OCI-M2 (cell line): ENCODE data around the gene YTHDF1.

Source experiments
- DNase-seq: peaks from one replicate; lab custom pipeline; 2025; ENCODE audit not compliant: unreplicated experiment; lab: John Stamatoyannopoulos, UW

YTHDF1 gene

DNA sequence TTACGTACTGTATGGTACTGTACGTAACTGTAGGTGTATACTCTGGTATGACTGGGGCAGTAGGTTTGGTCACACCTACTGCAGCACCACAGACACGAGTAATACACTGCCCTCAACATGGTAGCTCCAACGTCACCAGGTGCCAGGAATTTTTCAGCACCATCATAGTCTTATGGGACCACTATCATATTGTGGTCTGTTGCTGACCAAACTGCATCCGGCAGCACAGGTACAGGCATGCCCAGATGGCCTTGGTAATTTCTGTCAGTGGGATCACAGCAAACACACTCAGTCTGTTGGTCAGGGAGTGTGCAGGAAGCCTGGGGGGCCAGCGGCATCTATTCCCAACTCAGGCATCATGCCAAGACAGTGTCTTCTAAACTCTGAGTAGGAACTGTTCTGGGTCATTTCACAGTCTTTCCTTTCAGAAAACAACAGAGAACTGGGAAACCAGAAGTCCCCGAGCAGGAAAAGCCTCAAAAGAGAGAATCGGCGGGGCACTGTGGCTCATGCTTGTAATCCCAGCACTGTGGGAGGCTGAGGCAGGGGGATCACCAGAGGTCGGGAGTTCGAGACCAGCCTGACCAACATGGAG lies 5.8 kb downstream of the YTHDF1 start:
- DNase-seq: no peak

DNA sequence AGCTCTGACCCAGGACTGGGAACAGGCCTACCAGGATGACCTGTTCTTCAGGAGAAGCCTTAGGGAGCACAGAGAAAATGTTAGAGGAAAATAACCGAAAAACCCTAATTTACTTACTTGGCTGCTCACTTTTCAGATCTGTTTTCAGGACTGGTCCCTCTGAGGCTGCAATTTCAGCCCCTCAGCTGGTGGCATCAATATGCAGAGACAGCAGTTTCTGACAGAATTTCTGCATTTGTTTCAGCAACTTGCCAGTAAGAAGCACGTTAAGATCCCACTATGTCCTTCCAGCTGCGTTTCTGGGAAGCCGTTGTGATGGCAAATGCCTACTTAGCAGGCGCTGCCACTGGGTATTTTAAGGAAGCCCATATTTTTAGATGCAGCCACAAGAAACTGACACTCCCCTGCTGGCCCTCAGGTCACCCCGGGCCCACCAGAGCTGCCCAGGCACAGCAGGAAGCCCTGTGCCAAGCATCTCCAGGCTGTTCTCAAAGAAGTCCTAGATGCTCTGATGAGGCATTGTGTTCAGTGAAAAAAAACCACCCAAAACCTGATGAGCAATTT lies 7.5 kb downstream of the YTHDF1 start:
- DNase-seq: no peak

DNA sequence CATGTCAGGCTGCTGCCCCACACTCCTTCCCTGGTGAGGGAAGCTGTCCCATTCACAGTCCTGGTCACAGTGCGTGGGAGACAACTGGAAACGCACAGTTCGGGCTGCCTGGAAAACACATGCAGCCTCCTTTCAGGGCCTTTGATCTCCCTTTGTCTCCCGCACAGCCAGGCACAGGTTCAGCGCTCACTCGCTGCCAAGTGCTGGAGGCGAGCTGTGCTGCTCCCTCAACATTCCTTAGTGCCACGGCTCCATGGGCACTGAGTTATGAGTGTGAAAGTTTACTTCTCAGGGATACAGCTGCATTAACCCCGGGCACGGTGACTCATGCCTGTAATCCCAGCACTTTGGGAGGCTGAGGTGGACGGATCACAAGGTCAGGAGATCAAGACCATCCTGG lies 9.1 kb downstream of the YTHDF1 start:
- no peak for DNase-seq

DNA sequence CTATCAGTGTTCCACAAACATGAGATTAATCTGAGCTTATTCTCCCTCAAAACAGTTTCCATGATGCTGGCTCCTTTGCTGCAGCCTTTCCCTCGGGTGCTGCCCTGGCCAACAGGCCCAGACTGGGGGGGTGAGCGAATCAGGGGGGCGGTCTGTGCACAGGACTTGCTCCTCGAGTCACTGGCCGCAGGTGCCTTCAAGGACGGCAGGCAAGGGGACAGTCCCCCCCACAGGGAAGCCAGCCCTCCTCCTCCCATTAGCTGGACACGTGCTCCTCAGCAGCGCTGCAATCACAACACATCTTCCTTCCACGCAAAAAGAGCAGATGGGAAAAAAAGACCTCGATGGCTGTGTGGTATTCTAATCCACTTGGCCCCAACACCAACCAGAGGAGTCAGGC lies 10.0 kb downstream of the YTHDF1 start:
- DNase-seq: no peak

DNA sequence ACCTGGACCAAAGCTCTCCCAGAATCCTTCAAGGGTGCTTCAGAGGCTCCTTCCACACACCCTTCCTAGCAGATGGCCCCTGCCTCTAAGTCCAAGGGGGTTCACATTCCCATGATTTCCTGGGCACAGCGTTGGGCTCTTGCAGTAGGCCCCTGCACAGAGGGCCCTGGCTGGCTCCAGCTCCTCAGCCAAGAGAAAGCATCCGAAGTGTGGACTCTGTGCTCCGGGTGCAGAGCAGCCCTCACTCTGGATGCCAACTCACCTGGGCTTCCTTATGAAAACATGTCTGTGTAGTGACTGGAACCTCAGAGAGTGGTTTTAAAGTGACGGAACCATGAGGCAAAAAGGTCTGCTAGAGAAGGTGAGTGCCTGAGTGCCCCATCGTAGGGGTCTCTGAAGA lies 11.6 kb downstream of the YTHDF1 start:
- no peak for DNase-seq

DNA sequence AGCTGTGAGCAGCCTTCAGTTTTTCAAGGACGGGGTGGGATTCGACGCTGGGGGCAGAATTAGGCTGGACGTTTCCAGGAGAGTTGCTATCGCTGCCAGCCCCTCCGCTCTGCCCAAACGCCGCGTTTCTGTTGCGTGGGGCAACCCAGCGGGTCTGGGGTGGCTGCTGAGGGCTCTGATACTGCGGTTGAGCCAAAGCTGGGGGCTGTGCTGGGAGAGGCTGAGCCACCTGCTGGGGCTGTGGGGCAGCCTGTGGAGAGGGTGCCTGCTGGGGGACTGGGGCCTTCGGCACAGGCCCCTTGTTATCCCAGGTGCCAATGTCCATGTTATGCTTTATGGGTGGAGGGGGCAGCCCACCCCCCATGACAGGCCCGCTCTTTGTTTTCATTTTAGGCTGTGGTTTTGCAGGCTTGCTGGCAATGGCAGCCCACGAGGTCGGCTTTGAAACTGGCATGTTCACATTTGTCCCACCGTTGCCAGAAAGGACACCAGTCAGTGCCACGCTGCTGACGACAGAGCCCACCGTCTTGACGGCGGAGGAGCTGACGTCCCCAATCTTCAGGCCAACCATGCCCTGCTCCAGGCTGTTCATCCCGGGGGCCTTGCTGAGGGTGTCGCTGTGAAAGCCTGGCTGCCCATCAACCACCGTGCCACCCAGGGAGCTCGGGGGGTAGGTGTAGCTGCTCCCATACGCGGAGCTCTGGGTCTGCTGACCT lies 13.0 kb downstream of the YTHDF1 start:
- no peak for DNase-seq

DNA sequence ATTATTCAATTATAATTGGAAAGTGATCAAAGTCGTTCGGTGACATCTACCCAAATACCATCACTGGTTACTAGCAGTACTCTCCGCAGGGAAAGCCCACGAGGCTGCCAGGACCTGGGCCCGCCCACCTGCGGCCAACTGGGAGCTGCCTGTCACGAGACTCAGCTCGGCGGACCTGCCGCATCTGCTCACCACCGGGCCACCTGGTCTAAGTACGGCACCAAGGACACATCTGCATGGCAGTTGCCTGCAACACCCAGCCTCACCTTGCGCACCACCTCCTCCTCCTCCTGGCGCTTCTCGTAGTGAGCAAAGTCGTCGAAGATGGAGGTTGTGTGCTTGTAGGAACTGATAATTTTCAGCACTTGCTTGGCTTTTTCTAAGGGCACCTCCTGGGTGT lies 13.9 kb downstream of the YTHDF1 start:
- no peak for DNase-seq

DNA sequence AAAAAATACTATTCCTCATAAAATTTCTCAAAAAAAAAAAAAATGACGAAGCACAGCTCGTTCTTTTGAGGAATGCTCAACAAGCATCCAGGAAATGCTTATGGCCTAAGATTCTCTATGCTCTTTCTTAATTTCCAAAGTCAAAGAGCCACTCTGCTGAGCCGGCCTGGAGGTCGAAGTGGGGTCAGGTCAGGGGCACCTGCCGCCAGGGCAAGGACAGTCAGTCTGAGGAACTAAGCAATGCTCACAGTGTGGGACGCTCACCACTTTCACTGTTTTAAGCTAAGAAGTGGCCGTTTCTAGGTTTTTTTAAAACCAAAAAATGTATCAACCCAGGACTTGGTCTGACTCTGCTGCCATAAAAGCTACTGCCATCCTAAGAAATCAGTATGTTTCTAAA lies 17.3 kb downstream of the YTHDF1 start:
- DNase-seq: no peak

DNA sequence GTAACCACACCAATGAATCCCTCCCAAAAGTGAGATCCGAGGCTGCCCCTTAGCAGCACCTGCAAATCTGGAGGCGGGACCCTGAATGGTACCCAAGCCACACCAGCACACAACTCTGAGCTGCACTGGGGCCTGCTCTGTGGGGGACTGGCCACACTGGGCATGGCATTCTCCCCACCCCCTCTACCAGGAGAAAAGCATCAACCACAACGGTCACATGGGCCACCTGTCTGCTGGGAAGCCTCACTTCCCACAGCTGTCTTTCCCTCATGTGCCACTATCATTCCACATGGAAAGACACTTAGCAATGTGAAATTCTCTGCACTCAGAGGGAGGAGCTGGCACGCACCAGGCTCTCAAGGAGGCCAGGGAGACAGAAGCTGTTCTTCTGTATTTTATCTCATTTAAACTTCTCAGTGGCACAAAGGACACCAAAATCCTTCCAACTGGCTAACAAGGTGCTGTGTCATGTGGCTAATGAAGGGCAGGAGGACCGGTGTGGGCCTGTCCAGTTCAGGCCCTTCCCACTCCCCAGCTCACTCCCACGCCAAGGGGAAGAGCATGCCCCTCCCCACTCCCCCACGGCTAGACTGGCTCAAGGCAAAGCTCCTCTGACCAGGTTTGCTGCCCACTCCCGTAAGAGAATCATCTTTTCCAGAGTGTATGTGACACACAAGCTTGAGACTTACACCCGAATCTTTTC lies 19.0 kb downstream of the YTHDF1 start:
- no peak for DNase-seq

DNA sequence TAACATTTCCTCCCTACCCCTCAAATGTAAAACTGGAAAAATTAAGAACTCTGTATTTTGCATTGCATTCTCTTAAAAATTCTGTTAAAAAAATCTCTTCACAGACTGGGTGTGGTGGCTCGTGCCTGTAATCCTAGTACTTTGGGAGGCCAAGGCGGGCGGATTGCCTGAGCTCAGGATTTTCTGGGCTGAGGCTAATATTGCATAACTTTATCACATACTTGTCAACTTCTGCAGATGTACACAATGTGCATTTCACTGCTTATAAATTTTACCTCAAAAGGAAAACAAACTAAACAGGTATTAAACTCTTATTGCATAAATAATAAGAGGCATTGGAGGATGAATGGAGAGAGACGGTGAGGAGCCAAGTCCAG lies 21.1 kb downstream of the YTHDF1 start:
- DNase-seq: no peak

DNA sequence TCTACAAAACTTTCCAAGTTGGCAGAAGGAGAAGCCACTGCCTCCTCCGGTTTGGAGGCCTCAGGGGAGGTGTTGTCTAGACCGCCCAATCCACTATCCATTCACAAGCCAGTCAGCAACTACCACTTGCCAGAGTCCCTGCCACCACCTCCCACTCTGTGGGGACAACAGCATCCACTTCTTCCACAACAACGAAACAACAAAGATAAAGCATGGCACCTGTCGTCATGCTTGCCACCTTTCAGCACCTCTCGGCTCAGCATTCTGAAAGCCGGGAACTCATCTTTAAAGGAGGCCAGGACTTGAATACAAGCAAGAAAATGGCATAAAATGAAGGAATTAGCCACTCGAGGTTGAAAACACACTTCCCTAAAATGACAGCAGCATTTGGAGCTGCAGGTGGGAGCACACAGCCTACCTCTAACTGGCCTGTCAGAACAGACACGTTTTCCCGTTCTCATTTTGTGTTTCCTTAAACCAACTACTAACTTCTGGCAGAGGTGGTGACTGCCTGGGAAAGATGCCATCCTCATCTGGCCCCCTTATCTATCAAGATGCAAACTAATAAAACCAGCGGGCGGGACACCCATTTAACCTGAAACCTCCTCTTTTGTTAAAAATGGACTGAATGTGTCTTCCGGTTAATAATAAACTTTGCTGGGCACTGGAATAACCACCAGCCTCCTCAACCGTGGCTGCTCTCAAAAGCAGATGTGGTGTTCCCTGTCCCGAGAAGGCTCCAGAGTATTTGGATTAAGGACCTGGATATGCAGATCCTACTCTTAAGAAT lies 21.7 kb downstream of the YTHDF1 start:
- DNase-seq: no peak

DNA sequence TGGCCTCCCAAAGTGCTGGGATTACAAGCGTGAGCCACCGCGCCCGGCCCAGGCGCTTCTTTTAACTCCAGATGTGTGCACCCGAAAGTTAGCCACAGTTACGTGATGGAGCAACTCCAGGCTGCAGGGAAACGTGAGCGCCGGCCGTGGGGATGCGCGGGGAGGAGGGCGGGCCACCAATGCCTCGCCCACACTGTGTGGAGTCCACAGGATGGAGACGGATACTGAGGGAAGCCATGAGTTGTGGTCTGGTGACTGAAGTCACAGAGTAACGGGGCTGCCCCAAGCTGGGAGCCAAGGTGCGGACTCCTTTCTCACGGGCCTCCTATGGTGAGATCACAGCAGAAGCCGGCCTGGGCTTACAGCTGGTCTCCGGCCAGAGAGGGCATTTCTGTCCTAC lies 23.2 kb downstream of the YTHDF1 start:
- no peak for DNase-seq

DNA sequence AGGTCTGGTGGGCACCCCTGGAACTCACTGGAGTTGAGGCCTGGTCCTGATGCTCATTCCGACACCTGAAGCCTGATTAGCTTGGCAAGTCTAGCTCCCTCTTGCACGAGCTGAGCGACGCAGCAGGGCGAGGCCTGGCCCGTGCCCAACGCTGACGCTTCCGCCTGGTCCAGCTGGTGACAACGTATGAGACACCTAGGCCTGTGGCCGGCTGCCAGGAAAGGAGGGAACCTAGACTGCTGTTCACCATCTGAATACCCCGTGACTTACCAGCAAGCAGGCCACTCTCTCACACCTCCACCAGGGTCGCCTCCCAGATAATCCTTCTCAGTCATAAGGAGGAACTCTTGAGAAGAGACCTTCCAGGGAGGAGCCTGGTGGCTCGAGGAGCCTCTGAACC lies 24.5 kb downstream of the YTHDF1 start:
- no peak for DNase-seq

DNA sequence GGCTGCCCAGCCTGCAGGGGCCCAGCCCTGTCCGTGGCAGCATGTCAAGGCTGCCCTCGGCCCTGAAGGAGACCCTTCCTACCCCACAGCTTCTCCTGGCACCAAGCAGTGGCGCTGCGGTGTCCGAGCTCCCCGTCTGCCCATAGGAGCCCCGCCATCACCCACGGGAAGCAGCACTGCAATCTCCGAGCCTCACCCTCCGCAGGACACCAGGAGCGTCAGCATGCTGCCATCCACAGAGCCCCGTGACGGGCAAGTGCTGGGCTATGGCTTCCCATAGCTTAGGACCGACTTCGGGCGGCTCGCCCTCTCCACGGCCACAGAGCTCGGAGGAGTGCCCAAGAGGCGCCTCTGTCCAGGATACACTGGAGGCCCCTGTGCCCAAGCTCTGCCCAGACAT lies 25.1 kb downstream of the YTHDF1 start:
- no peak for DNase-seq

DNA sequence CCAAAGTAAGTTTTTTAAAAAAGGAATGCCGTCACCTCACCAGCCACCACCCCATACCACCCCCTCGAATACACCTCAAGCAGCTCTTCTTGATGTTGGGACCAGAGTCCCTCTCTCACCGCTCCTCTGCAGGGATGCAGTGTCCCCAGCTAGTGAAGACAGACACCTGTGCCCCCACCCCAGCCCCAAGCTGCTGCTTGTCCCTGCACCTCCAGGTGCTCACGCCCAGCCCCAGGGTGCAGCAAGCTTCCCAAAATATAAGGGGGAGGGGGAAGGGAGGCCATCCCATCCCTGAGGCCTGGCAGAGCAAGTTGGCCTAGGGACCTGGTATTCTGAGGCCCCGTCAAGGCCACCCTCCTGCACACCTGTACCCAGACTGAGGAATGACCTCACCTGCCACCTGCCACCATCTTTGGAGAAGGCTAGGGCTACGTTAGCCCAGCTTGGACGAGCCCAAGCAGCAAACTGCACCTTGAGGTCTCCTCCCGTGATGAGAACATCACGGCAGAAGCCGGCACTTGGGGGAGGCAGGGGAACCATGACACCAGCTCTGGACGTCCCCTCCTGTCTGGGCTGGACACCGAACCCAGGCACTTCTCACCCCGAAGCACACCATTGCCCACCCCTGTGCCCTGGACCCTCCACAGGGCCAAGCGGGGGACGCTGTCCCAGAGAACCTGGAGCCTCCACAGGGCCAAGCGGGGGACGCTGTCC lies 25.9 kb downstream of the YTHDF1 start:
- no peak for DNase-seq

DNA sequence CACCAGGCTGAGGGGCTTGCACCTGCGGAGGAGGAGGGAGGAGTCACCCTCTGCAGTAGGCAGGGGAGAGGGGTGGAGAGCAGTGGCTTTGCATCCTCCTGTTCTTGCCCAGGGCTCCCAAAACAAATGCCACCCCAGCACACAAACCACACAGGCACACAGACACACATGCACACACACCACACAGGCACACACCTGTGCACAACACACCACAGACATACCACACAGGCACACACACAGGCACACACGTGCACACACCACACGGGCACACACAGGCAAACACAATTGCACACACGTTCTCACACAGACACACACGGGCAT lies 26.6 kb downstream of the YTHDF1 start:
- DNase-seq: no peak

DNA sequence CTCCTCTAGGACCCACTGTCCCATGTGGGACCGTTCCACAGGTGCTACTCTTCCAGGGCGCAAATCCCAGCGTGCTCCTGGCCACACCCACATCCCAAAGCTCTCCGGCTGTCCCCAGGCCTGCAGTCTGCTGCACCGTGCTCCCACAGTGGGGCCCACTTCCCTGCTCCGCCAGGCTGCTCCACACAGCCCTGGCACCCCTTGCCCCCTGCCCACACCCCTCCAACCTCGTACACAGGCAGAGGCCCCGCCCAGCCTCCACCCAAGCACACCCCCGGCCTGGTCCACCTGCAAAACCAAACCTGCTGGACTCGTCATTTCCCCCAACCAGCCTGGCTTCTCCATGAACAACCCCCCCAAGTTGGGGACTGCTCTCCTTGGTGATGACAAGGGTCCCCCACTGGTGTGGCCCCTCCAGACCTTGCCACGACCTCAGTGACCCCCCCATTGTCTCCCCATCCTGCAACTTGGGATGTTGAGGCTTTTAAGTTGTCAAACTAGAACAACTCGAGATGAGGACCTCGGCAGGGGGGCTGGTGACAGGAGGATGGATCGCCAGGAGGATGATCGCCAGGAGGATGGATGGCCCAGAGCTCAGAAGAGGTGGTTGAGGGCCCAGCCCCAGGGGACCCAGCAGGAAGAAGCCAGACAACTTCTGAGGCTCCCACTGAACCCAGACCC lies 27.1 kb downstream of the YTHDF1 start:
- no peak for DNase-seq

DNA sequence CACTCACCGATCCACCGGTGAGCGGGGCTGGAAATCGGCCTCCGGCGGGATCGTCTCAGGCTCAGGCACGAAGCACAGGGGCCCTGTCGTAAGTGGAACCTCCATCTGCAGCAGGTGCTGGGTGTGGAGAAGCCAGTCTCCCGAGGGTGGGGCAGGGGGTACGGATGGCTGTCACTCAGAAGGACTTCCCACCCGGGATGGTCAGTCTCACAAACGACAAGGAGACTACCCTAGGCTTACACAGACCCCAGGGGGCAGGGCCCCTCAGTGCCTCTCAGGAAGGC lies 27.8 kb downstream of the YTHDF1 start:
- DNase-seq: no peak

DNA sequence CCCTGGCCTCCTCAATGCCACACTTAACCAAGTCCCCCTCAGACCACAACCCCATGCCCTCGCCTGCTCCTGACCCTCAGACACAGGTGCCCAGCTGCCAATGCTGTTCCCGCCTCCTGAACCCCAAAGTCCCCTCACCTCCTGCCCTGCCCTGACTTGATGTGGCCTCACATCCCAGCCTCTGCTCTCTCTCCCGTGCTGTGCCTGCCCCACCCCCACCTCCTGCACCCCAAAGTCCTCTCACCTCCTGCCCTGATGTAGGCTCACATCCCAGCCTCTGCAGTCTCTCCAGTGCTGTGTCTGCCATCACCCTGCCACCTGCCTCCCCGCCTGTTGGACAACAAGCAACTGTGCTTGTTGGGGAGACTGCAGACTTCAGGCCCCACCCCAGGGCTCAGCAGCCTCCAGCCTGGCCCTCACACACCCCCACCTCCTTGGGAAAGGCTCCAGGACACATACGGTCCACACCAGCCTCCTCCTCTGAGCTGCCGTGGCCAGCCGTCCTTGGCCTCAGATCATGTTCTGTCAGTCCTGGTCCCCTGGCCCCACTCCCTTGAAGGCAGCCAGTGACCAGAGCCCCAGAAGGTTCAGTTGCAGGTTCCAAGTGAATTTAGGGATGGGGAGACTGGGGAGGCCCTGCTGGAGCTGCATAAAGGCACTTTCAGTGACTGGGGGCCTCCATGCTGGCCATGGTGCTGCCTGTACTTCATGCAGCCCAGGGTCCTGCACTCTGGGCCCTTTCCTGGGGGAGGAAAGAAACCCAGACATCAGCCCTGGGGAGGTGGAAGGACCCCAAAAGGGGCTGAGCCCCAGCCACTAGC lies 28.4 kb downstream of the YTHDF1 start:
- DNase-seq: no peak
